Urinary bladder (tissue), 2 donors: Measurements from ENCODE around the gene LCN10. TPM values are rescaled to one million over a fixed set of nuclear protein-coding genes. Genes with fewer than 3 reads are reported as not detected.

Source experiments
- polyA plus RNA-seq: library from polyadenylated mRNA; stranded (reverse); fragments of 200-250 nt; gene quantifications from one replicate; pipeline ENCODE4 v1.2.3, GENCODE V29; 2013
- small RNA-seq: library from RNA; depleted of rRNA; stranded (forward); fragments of <200 nt; gene quantifications from one replicate; pipeline ENCODE3, GENCODE V24; 2014
- total RNA-seq: library from RNA; depleted of rRNA; stranded (reverse); fragments of >200 nt; gene quantifications from one replicate; pipeline ENCODE4 v1.2.3, GENCODE V29; 2014
- donor health status: healthy.

LCN10 gene
- total and polyA plus RNA-seq, 2 donors = 11.3 TPM; not detected in 1

Small RNA genes lying within 50 kb of the gene (small RNA-seq; reads per million reads assigned to genes)
- not detected for gene ATP6V1G1P3
- not detected for gene MIR6722

Other genes starting within 250 kb of the LCN10 start
- gene NOTCH1, start 196.9 kb downstream of the LCN10 start, total RNA-seq = 25.6 TPM
- 19.7 TPM for gene NOTCH1, start 196.9 kb downstream of the LCN10 start, polyA plus RNA-seq
- 43.6 TPM for gene EGFL7, start 80.0 kb downstream of the LCN10 start, total RNA-seq
- gene EGFL7, start 80.0 kb downstream of the LCN10 start, polyA plus RNA-seq = 138 TPM
- 9.8 TPM for gene AGPAT2, start 55.5 kb downstream of the LCN10 start, total RNA-seq
- gene AGPAT2, start 55.5 kb downstream of the LCN10 start, polyA plus RNA-seq = 78.9 TPM
- 10.8 TPM for gene DIPK1B, start 30.4 kb downstream of the LCN10 start, total RNA-seq
- gene DIPK1B, start 30.4 kb downstream of the LCN10 start, polyA plus RNA-seq = 18.9 TPM
- gene LCN6, start 5.6 kb upstream of the LCN10 start, total RNA-seq = not detected
- gene LCN6, start 5.6 kb upstream of the LCN10 start, polyA plus RNA-seq = 26.6 TPM
- not detected for gene LCN8, start 15.3 kb upstream of the LCN10 start, total RNA-seq
- gene LCN8, start 15.3 kb upstream of the LCN10 start, polyA plus RNA-seq = not detected
- not detected for gene LCN15, start 21.6 kb upstream of the LCN10 start, total RNA-seq
- not detected for gene LCN15, start 21.6 kb upstream of the LCN10 start, polyA plus RNA-seq
- gene TMEM141, start 48.4 kb upstream of the LCN10 start, total RNA-seq = 29.4 TPM
- gene TMEM141, start 48.4 kb upstream of the LCN10 start, polyA plus RNA-seq = 83.2 TPM
- 1.5 TPM for gene CCDC183, start 53.4 kb upstream of the LCN10 start, total RNA-seq
- gene CCDC183, start 53.4 kb upstream of the LCN10 start, polyA plus RNA-seq = 0.85 TPM
- 29.1 TPM for gene RABL6, start 65.0 kb upstream of the LCN10 start, total RNA-seq
- 60.0 TPM for gene RABL6, start 65.0 kb upstream of the LCN10 start, polyA plus RNA-seq
- 0.69 TPM for gene AJM1, start 99.5 kb upstream of the LCN10 start, total RNA-seq
- gene AJM1, start 99.5 kb upstream of the LCN10 start, polyA plus RNA-seq = 6.9 TPM
- 43.9 TPM for gene PHPT1, start 106.5 kb upstream of the LCN10 start, total RNA-seq
- gene PHPT1, start 106.5 kb upstream of the LCN10 start, polyA plus RNA-seq = 105 TPM
- gene MAMDC4, start 109.4 kb upstream of the LCN10 start, total RNA-seq = 3.0 TPM
- 3.8 TPM for gene MAMDC4, start 109.4 kb upstream of the LCN10 start, polyA plus RNA-seq
- 128 TPM for gene EDF1, start 123.4 kb upstream of the LCN10 start, total RNA-seq
- gene EDF1, start 123.4 kb upstream of the LCN10 start, polyA plus RNA-seq = 337 TPM
- gene TRAF2, start 143.6 kb upstream of the LCN10 start, total RNA-seq = 7.9 TPM
- gene TRAF2, start 143.6 kb upstream of the LCN10 start, polyA plus RNA-seq = 13.1 TPM
- 47.5 TPM for gene FBXW5, start 201.8 kb upstream of the LCN10 start, total RNA-seq
- gene FBXW5, start 201.8 kb upstream of the LCN10 start, polyA plus RNA-seq = 151 TPM
- gene C8G, start 202.3 kb upstream of the LCN10 start, total RNA-seq = 1.0 TPM
- gene C8G, start 202.3 kb upstream of the LCN10 start, polyA plus RNA-seq = 1.2 TPM
- gene LCN12, start 209.3 kb upstream of the LCN10 start, total RNA-seq = not detected
- 0.41 TPM for gene LCN12, start 209.3 kb upstream of the LCN10 start, polyA plus RNA-seq
- gene PTGDS, start 234.6 kb upstream of the LCN10 start, total RNA-seq = 3.3 TPM
- gene PTGDS, start 234.6 kb upstream of the LCN10 start, polyA plus RNA-seq = 71.8 TPM
- gene LCNL1, start 240.1 kb upstream of the LCN10 start, total RNA-seq = 0.11 TPM
- gene LCNL1, start 240.1 kb upstream of the LCN10 start, polyA plus RNA-seq = 0.30 TPM
- 9.3 TPM for gene PAXX, start 249.5 kb upstream of the LCN10 start, total RNA-seq
- gene PAXX, start 249.5 kb upstream of the LCN10 start, polyA plus RNA-seq = 55.4 TPM